HEK293 (cell line): ENCODE results near the gene KANK2.

Experiments used
- CTCF ChIA-PET: fragments of 350-600 bp; formaldehyde crosslinking; extraction: SDS; loops from one replicate; lab custom pipeline; 2021; ENCODE audit warnings: antibody characterized with exemption; lab: Yijun Ruan, JAX
- POLR2A ChIA-PET: fragments of 300-600 bp; formaldehyde crosslinking; extraction: SDS; loops from one replicate; lab custom pipeline; 2020; ENCODE audit warnings: antibody characterized with exemption, inconsistent platforms; lab: Yijun Ruan, JAX
- H3K27ac ChIP-seq: fragments of 200-500 bp; sonication (Bioruptor generic); 2 replicates; pipeline ENCODE4 v1.5.1; 2014; ENCODE audit warnings: low read depth, low read length, control low read depth, inconsistent platforms; ENCODE audit errors: extremely low read depth
- H3K36me3 ChIP-seq, 2 experiments: fragments of 200-500 bp in 1 of 2; sonication (Bioruptor generic) in 1 of 2; 1 replicate in 1 of 2; 2 replicates in 1 of 2; pipeline ENCODE4 v1.5.1; 2014 to 2017; ENCODE audit warnings: inconsistent platforms in 2 of 2, low read length in 2 of 2; ENCODE audit not compliant: control insufficient read depth in 2 of 2, insufficient read depth in 1 of 2
- H3K4me1 ChIP-seq: fragments of 200-500 bp; sonication (Bioruptor generic); 2 replicates; pipeline ENCODE4 v1.5.1; 2014; ENCODE audit warnings: mild to moderate bottlenecking, low read length, inconsistent platforms; ENCODE audit not compliant: control insufficient read depth, insufficient read depth
- H3K4me3 ChIP-seq: 2 replicates; pipeline ENCODE4 v1.5.1; 2011; ENCODE audit warnings: low read depth, mild to moderate bottlenecking, control low read depth, low read length, moderate library complexity
- H3K9me3 ChIP-seq: fragments of 200-500 bp; sonication (Bioruptor generic); 2 replicates; pipeline ENCODE4 v1.5.1; 2014; ENCODE audit warnings: low read depth, low read length, inconsistent platforms; ENCODE audit not compliant: control insufficient read depth, insufficient read depth
- FEZF1 ChIP-seq: fragments of 450-650 bp; formaldehyde crosslinking; IDR thresholded peaks from 2 replicates; pipeline ENCODE4 v1.5.1; 2016; ENCODE audit warnings: missing biosample characterization, missing genetic modification characterization
- GLIS1 ChIP-seq: fragments of 450-650 bp; formaldehyde crosslinking; IDR thresholded peaks from 2 replicates; pipeline ENCODE4 v1.5.1; 2016; ENCODE audit warnings: missing biosample characterization, missing genetic modification characterization
- GLIS2 ChIP-seq: fragments of 450-650 bp; formaldehyde crosslinking; IDR thresholded peaks from 2 replicates; pipeline ENCODE4 v1.5.1; 2016; ENCODE audit warnings: missing biosample characterization, missing genetic modification characterization
- SETDB1 ChIP-seq: IDR thresholded peaks from one replicate; pipeline ENCODE4 v1.6.1; 2017; ENCODE audit warnings: mild to moderate bottlenecking, low read length, moderate library complexity, mixed read lengths; ENCODE audit not compliant: insufficient read length
- ZBTB20 ChIP-seq: fragments of 450-650 bp; formaldehyde crosslinking; IDR thresholded peaks from 2 replicates; pipeline ENCODE4 v1.5.1; 2016; ENCODE audit warnings: missing biosample characterization, missing genetic modification characterization
- ZBTB26 ChIP-seq: fragments of 450-650 bp; formaldehyde crosslinking; optimal IDR thresholded peaks from 2 replicates; pipeline ENCODE3; 2016; ENCODE audit warnings: missing biosample characterization, mild to moderate bottlenecking, missing genetic modification characterization
- ZIC2 ChIP-seq: fragments of 450-650 bp; formaldehyde crosslinking; IDR thresholded peaks from 2 replicates; pipeline ENCODE4 v1.5.1; 2016; ENCODE audit warnings: missing biosample characterization, missing genetic modification characterization
- ZNF132 ChIP-seq: fragments of 450-650 bp; formaldehyde crosslinking; IDR thresholded peaks from 2 replicates; pipeline ENCODE4 v1.5.1; 2017; ENCODE audit warnings: missing biosample characterization, missing genetic modification characterization, borderline replicate concordance
- ZNF157 ChIP-seq: fragments of 450-650 bp; formaldehyde crosslinking; IDR thresholded peaks from 2 replicates; pipeline ENCODE4 v1.5.1; 2016; ENCODE audit warnings: missing biosample characterization, missing genetic modification characterization
- ZNF211 ChIP-seq: fragments of 450-650 bp; formaldehyde crosslinking; IDR thresholded peaks from 2 replicates; pipeline ENCODE4 v1.5.1; 2016; ENCODE audit warnings: low read depth, missing biosample characterization, missing genetic modification characterization
- ZNF214 ChIP-seq: fragments of 450-650 bp; formaldehyde crosslinking; IDR thresholded peaks from 2 replicates; pipeline ENCODE4 v1.5.1; 2017; ENCODE audit warnings: missing biosample characterization, mild to moderate bottlenecking, missing genetic modification characterization, borderline replicate concordance
- ZNF311 ChIP-seq: fragments of 450-650 bp; formaldehyde crosslinking; IDR thresholded peaks from 2 replicates; pipeline ENCODE4 v1.5.1; 2017; ENCODE audit warnings: missing biosample characterization, missing genetic modification characterization, borderline replicate concordance
- ZNF391 ChIP-seq: fragments of 450-650 bp; formaldehyde crosslinking; IDR thresholded peaks from 2 replicates; pipeline ENCODE4 v1.5.1; 2016; ENCODE audit warnings: low read depth, missing biosample characterization, missing genetic modification characterization, borderline replicate concordance
- ZNF521 ChIP-seq: fragments of 450-650 bp; formaldehyde crosslinking; IDR thresholded peaks from 2 replicates; pipeline ENCODE4 v1.5.1; 2017; ENCODE audit warnings: missing biosample characterization, mild to moderate bottlenecking, missing genetic modification characterization
- ZNF548 ChIP-seq: fragments of 450-650 bp; formaldehyde crosslinking; IDR thresholded peaks from 2 replicates; pipeline ENCODE4 v1.5.1; 2016; ENCODE audit warnings: missing biosample characterization, missing genetic modification characterization
- ZNF560 ChIP-seq: fragments of 450-650 bp; formaldehyde crosslinking; IDR thresholded peaks from 2 replicates; pipeline ENCODE4 v1.5.1; 2017; ENCODE audit warnings: missing biosample characterization, missing genetic modification characterization, borderline replicate concordance
- ZNF596 ChIP-seq: fragments of 450-650 bp; IDR thresholded peaks from 2 replicates; pipeline ENCODE4 v1.5.0; 2018; ENCODE audit warnings: missing biosample characterization, mild to moderate bottlenecking, missing genetic modification characterization, moderate library complexity
- ZNF623 ChIP-seq: fragments of 450-650 bp; formaldehyde crosslinking; IDR thresholded peaks from 2 replicates; pipeline ENCODE4 v1.5.1; 2016; ENCODE audit warnings: missing biosample characterization, missing genetic modification characterization
- ZNF639 ChIP-seq: fragments of 450-650 bp; formaldehyde crosslinking; IDR thresholded peaks from 2 replicates; pipeline ENCODE4 v1.5.1; 2016; ENCODE audit warnings: missing biosample characterization, missing genetic modification characterization
- ZSCAN16 ChIP-seq: fragments of 450-650 bp; formaldehyde crosslinking; IDR thresholded peaks from 2 replicates; pipeline ENCODE4 v1.5.1; 2016; ENCODE audit warnings: missing biosample characterization, missing genetic modification characterization

KANK2 gene

GRCh38 chr19:11232555-11232954 is 35.2 kb upstream of the KANK2 start:
- TF ChIP-seq GLIS2 (tag by site-specific recombination) (no peak), ZNF596 (tag by site-specific recombination) (no peak), ZSCAN16 (tag by site-specific recombination) (no peak), ZBTB20 (tag by site-specific recombination) (no peak), ZNF560 (tag by site-specific recombination) (no peak), GLIS1 (tag by site-specific recombination) (no peak), SETDB1 (peak; percentile 18), ZNF548 (no peak), ZNF211 (tag by site-specific recombination) (no peak), FEZF1 (no peak), ZNF521 (no peak), ZNF157 (tag by site-specific recombination) (peak; percentile 100), ZNF311 (tag by site-specific recombination) (no peak), ZIC2 (tag by site-specific recombination) (no peak), ZNF132 (no peak)
- Histone ChIP-seq H3K36me3 (peaks cover 0 to 15% of the 10 kb centered on the region in 2 experiments; a peak in 1 of 3 replicates), H3K27ac (no peak overlapping the region), H3K4me1 (no peaks in the 10 kb centered on the region), H3K9me3 (no peaks in the 10 kb centered on the region), H3K4me3 (no peak overlapping the region)
- CTCF ChIA-PET = interaction anchor here (0.7 kb wide), 1 partner anchor 9 kb away, joined by 6 read pairs; no protein-coding TSS in a partner anchor
- POLR2A ChIA-PET = no interaction called here

GRCh38 chr19:11230621-11231386 is 33.5 kb upstream of the KANK2 start:
- Histone ChIP-seq H3K4me3 (no peak overlapping the region), H3K9me3 (no peaks in the 10 kb centered on the region), H3K4me1 (no peaks in the 10 kb centered on the region), H3K36me3 (peaks cover 0 to 17% of the 10 kb centered on the region in 2 experiments; a peak in 1 of 3 replicates), H3K27ac (no peak overlapping the region)
- CTCF ChIA-PET = interaction anchor here (1.1 to 2.2 kb wide), 2 partner anchors 13 to 95 kb away, joined by 4 to 11 read pairs; no protein-coding TSS in a partner anchor
- TF ChIP-seq ZNF391 (tag by site-specific recombination) (no peak), SETDB1 (no peak), ZNF521 (0 out of 2 replicates have a peak, but pooled peaks have one; percentile 44), ZNF639 (0 out of 2 replicates have a peak, but pooled peaks have one; percentile 38), ZNF157 (tag by site-specific recombination) (no peak), ZBTB26 (tag by site-specific recombination) (peak; percentile 0), ZNF623 (tag by site-specific recombination) (peak; percentile 40), ZNF214 (tag by site-specific recombination) (no peak)
- POLR2A ChIA-PET = no interaction called here
